ENCODE data around the gene LENEP. TPM values are rescaled to one million over a fixed set of nuclear protein-coding genes. Genes with fewer than 3 reads are reported as not detected.

Gene LENEP
- total and polyA plus RNA-seq, 2 of the 8 experiments (the other 6 are each of a cell fraction or from before 2014, with no cell fraction given): 1.3 TPM; not detected in 1

- no peak for TF ChIP-seq RBBP5 (IDR thresholded peaks at IDR 0.05; ENCODE audit: borderline replicate concordance, low read depth, low read length)
Observed at GRCh38 chr1:154951901-154952657, 41.3 kb upstream of the LENEP start (continued).
